Measurements from ENCODE around the gene ZNF837. TPM values are rescaled to one million over a fixed set of nuclear protein-coding genes. Genes with fewer than 3 reads are reported as not detected.

Gene ZNF837
- total RNA-seq, 2 donors from 2014 or later = 1.6 to 3.9 TPM

GRCh38 chr19:58366585-58367430, 14.0 kb downstream of the ZNF837 start:
- DNase-seq (ENCODE audit: low spot score) (no peak), ATAC-seq (ENCODE audit: insufficient number of reproducible peaks, low FRiP score, low read depth) (no peak)
- H3K27me3 ChIP-seq (replicated peaks; ENCODE audit: insufficient read depth) = no peaks in the 10 kb centered on the region
- H3K9me3 ChIP-seq = no peaks in the 10 kb centered on the region
- no peak overlapping the region for H3K27ac ChIP-seq
- no peaks in the 10 kb centered on the region for H3K36me3 ChIP-seq
- no peak overlapping the region for H3K4me3 ChIP-seq
- H3K4me1 ChIP-seq (ENCODE audit: control insufficient read depth in 1 of 2, low read depth in 2 of 2) = peaks cover under 1 to 2% of the 10 kb centered on the region in 2 donors
- no peak for TF ChIP-seq CTCF (IDR thresholded peaks at IDR 0.05)

GRCh38 chr19:58364146-58364545, 16.7 kb downstream of the ZNF837 start:
- Histone ChIP-seq H3K27me3 (replicated peaks; ENCODE audit: insufficient read depth) (no peaks in the 10 kb centered on the region), H3K9me3 (no peaks in the 10 kb centered on the region), H3K36me3 (no peaks in the 10 kb centered on the region), H3K4me1 (ENCODE audit: control insufficient read depth in 1 of 2, low read depth in 2 of 2) (peaks cover 5 to 6% of the 10 kb centered on the region in 2 donors), H3K4me3 (no peak overlapping the region), H3K27ac (no peak overlapping the region)
- ATAC-seq (ENCODE audit: insufficient number of reproducible peaks, low FRiP score, low read depth) (no peak), DNase-seq (ENCODE audit: low spot score) (no peak)
- TF ChIP-seq CTCF (IDR thresholded peaks at IDR 0.05) = no peak

GRCh38 chr19:58362272-58362994, 18.4 kb downstream of the ZNF837 start, which contains the start of gene ZNF497:
TSS of gene ZNF497 (minus strand) at chr19:58362751. CDS start at chr19:58357635, 5,116 bp downstream.
- Histone ChIP-seq H3K4me1 (ENCODE audit: control insufficient read depth in 1 of 2, low read depth in 2 of 2) (peaks cover 5 to 6% of the 10 kb centered on the region in 2 donors), H3K27ac (peak within 1 kb of the TSS; percentile 85 to 97), H3K9me3 (no peaks in the 10 kb centered on the region), H3K36me3 (no peaks in the 10 kb centered on the region), H3K27me3 (replicated peaks; ENCODE audit: insufficient read depth) (no peaks in the 10 kb centered on the region), H3K4me3 (peak within 1 kb of the TSS; percentile 72)
- TF ChIP-seq CTCF (IDR thresholded peaks at IDR 0.05) = peak; percentile 12
- DNase-seq (ENCODE audit: low spot score) (peak; percentile 82), ATAC-seq (ENCODE audit: insufficient number of reproducible peaks, low FRiP score, low read depth) (peak; percentile 94)

- Histone ChIP-seq H3K27ac (peak overlapping the region; percentile 85 to 97), H3K4me3 (peak overlapping the region; percentile 72), H3K9me3 (no peaks in the 10 kb centered on the region), H3K27me3 (replicated peaks; ENCODE audit: insufficient read depth) (no peaks in the 10 kb centered on the region), H3K4me1 (ENCODE audit: control insufficient read depth in 1 of 2, low read depth in 2 of 2) (peaks cover 5 to 6% of the 10 kb centered on the region in 2 donors), H3K36me3 (no peaks in the 10 kb centered on the region)
- DNase-seq (ENCODE audit: low spot score) (no peak), ATAC-seq (ENCODE audit: insufficient number of reproducible peaks, low FRiP score, low read depth) (peak; percentile 5)
- TF ChIP-seq CTCF (IDR thresholded peaks at IDR 0.05) = no peak
These were observed 18.9 kb downstream of the ZNF837 start for GRCh38 chr19:58361900-58362271.

- no peak for TF ChIP-seq CTCF (IDR thresholded peaks at IDR 0.05)
- no peak for DNase-seq (ENCODE audit: low spot score)
- H3K4me3 ChIP-seq = no peak overlapping the region
- H3K9me3 ChIP-seq = no peaks in the 10 kb centered on the region
- H3K36me3 ChIP-seq = no peaks in the 10 kb centered on the region
- H3K27me3 ChIP-seq (replicated peaks; ENCODE audit: insufficient read depth) = no peaks in the 10 kb centered on the region
- H3K27ac ChIP-seq = no peak overlapping the region
- ATAC-seq (ENCODE audit: insufficient number of reproducible peaks, low FRiP score, low read depth) = no peak
- peaks cover 5 to 6% of the 10 kb centered on the region in 2 donors for H3K4me1 ChIP-seq (ENCODE audit: control insufficient read depth in 1 of 2, low read depth in 2 of 2)
These were observed 23.2 kb downstream of the ZNF837 start for GRCh38 chr19:58357481-58358145.
